NT2/D1 (cell line): ENCODE measurements around the gene FKBP7.

Source experiments
- SUZ12 ChIP-seq: IDR thresholded peaks from 2 replicates; pipeline ENCODE4 v1.6.1; 2011; ENCODE audit not compliant: insufficient read length, insufficient read depth; ENCODE audit errors: extremely low read depth
- YY1 ChIP-seq: IDR thresholded peaks from 2 replicates; pipeline ENCODE4 v1.6.1; 2011; ENCODE audit not compliant: insufficient read length, insufficient read depth
- ZNF274 ChIP-seq: IDR thresholded peaks from 2 replicates; pipeline ENCODE4 v1.6.1; 2011; ENCODE audit warnings: mild to moderate bottlenecking, low read depth, low read length

- no peak for TF ChIP-seq YY1
- TF ChIP-seq ZNF274 = no peak
- TF ChIP-seq SUZ12 = no peak
These were observed 1.9 kb downstream of the FKBP7 start for GRCh38 chr2:178476477-178476876.
